HEK293 (cell line): ENCODE measurements around the gene CST1.

Experiments used
- CTCF ChIA-PET: fragments of 350-600 bp; formaldehyde crosslinking; extraction: SDS; loops from one replicate; lab custom pipeline; 2021; ENCODE audit warnings: antibody characterized with exemption; lab: Yijun Ruan, JAX
- POLR2A ChIA-PET: fragments of 300-600 bp; formaldehyde crosslinking; extraction: SDS; loops from one replicate; lab custom pipeline; 2020; ENCODE audit warnings: antibody characterized with exemption, inconsistent platforms; lab: Yijun Ruan, JAX
- H3K27ac ChIP-seq: fragments of 200-500 bp; sonication (Bioruptor generic); 2 replicates; pipeline ENCODE4 v1.5.1; 2014; ENCODE audit warnings: low read depth, low read length, control low read depth, inconsistent platforms; ENCODE audit errors: extremely low read depth
- H3K36me3 ChIP-seq, 2 experiments: fragments of 200-500 bp in 1 of 2; sonication (Bioruptor generic) in 1 of 2; 1 replicate in 1 of 2; 2 replicates in 1 of 2; pipeline ENCODE4 v1.5.1; 2014 to 2017; ENCODE audit warnings: inconsistent platforms in 2 of 2, low read length in 2 of 2; ENCODE audit not compliant: control insufficient read depth in 2 of 2, insufficient read depth in 1 of 2
- H3K4me1 ChIP-seq: fragments of 200-500 bp; sonication (Bioruptor generic); 2 replicates; pipeline ENCODE4 v1.5.1; 2014; ENCODE audit warnings: mild to moderate bottlenecking, low read length, inconsistent platforms; ENCODE audit not compliant: control insufficient read depth, insufficient read depth
- H3K4me3 ChIP-seq: 2 replicates; pipeline ENCODE4 v1.5.1; 2011; ENCODE audit warnings: low read depth, mild to moderate bottlenecking, control low read depth, low read length, moderate library complexity
- H3K9me3 ChIP-seq: fragments of 200-500 bp; sonication (Bioruptor generic); 2 replicates; pipeline ENCODE4 v1.5.1; 2014; ENCODE audit warnings: low read depth, low read length, inconsistent platforms; ENCODE audit not compliant: control insufficient read depth, insufficient read depth
- BCL11A ChIP-seq: fragments of 450-650 bp; formaldehyde crosslinking; IDR thresholded peaks from 2 replicates; pipeline ENCODE4 v1.5.1; 2016; ENCODE audit warnings: low read depth, missing biosample characterization, missing genetic modification characterization
- BCL11B ChIP-seq: fragments of 450-650 bp; formaldehyde crosslinking; IDR thresholded peaks from 2 replicates; pipeline ENCODE4 v1.5.1; 2016; ENCODE audit warnings: low read depth, missing biosample characterization, missing genetic modification characterization
- KLF9 ChIP-seq: fragments of 450-650 bp; formaldehyde crosslinking; IDR thresholded peaks from 2 replicates; pipeline ENCODE4 v1.5.1; 2016; ENCODE audit warnings: missing biosample characterization, missing genetic modification characterization, low read depth
- SP3 ChIP-seq: fragments of 450-650 bp; formaldehyde crosslinking; IDR thresholded peaks from 2 replicates; pipeline ENCODE4 v1.5.1; 2016; ENCODE audit warnings: missing biosample characterization, missing genetic modification characterization
- ZBTB20 ChIP-seq: fragments of 450-650 bp; formaldehyde crosslinking; IDR thresholded peaks from 2 replicates; pipeline ENCODE4 v1.5.1; 2016; ENCODE audit warnings: missing biosample characterization, missing genetic modification characterization
- ZEB2 ChIP-seq: fragments of 450-650 bp; formaldehyde crosslinking; IDR thresholded peaks from 2 replicates; pipeline ENCODE4 v1.5.1; 2016; ENCODE audit warnings: missing biosample characterization, missing genetic modification characterization
- ZFP41 ChIP-seq: fragments of 450-650 bp; formaldehyde crosslinking; IDR thresholded peaks from 2 replicates; pipeline ENCODE4 v1.5.1; 2016; ENCODE audit warnings: missing biosample characterization, missing genetic modification characterization, borderline replicate concordance
- ZNF132 ChIP-seq: fragments of 450-650 bp; formaldehyde crosslinking; IDR thresholded peaks from 2 replicates; pipeline ENCODE4 v1.5.1; 2017; ENCODE audit warnings: missing biosample characterization, missing genetic modification characterization, borderline replicate concordance
- ZNF133 ChIP-seq: fragments of 450-650 bp; formaldehyde crosslinking; IDR thresholded peaks from 2 replicates; pipeline ENCODE4 v1.5.1; 2016; ENCODE audit warnings: missing biosample characterization, missing genetic modification characterization
- ZNF157 ChIP-seq: fragments of 450-650 bp; formaldehyde crosslinking; IDR thresholded peaks from 2 replicates; pipeline ENCODE4 v1.5.1; 2016; ENCODE audit warnings: missing biosample characterization, missing genetic modification characterization
- ZNF24 ChIP-seq: fragments of 450-650 bp; formaldehyde crosslinking; IDR thresholded peaks from 2 replicates; pipeline ENCODE4 v1.5.1; 2016; ENCODE audit warnings: missing biosample characterization, missing genetic modification characterization
- ZNF266 ChIP-seq: fragments of 450-650 bp; formaldehyde crosslinking; IDR thresholded peaks from 2 replicates; pipeline ENCODE4 v1.5.1; 2016; ENCODE audit warnings: missing biosample characterization, missing genetic modification characterization, low read depth
- ZNF274 ChIP-seq, 2 experiments: fragments of 200-500 bp in 1 of 2; fragments of 450-650 bp in 1 of 2; sonication (Bioruptor generic) in 1 of 2; formaldehyde crosslinking in 1 of 2; IDR thresholded peaks; 2 replicates each; pipeline versions ENCODE4 v1.5.1 to v1.6.1; 2014 to 2016; ENCODE audit warnings: borderline replicate concordance in 1 of 2, inconsistent platforms in 1 of 2, low read length in 1 of 2, missing biosample characterization in 1 of 2, missing genetic modification characterization in 1 of 2
- ZNF426 ChIP-seq: fragments of 450-650 bp; formaldehyde crosslinking; IDR thresholded peaks from 2 replicates; pipeline ENCODE4 v1.5.1; 2017; ENCODE audit warnings: missing biosample characterization, missing genetic modification characterization, mild to moderate bottlenecking, inconsistent platforms, moderate library complexity
- ZNF521 ChIP-seq: fragments of 450-650 bp; formaldehyde crosslinking; IDR thresholded peaks from 2 replicates; pipeline ENCODE4 v1.5.1; 2017; ENCODE audit warnings: missing biosample characterization, mild to moderate bottlenecking, missing genetic modification characterization
- ZNF548 ChIP-seq: fragments of 450-650 bp; formaldehyde crosslinking; IDR thresholded peaks from 2 replicates; pipeline ENCODE4 v1.5.1; 2016; ENCODE audit warnings: missing biosample characterization, missing genetic modification characterization
- ZNF624 ChIP-seq: fragments of 450-650 bp; formaldehyde crosslinking; IDR thresholded peaks from 2 replicates; pipeline ENCODE4 v1.5.1; 2017; ENCODE audit warnings: missing biosample characterization, missing genetic modification characterization
- ZNF660 ChIP-seq: fragments of 450-650 bp; IDR thresholded peaks from 2 replicates; pipeline ENCODE4 v1.5.1; 2018; ENCODE audit warnings: missing biosample characterization, mild to moderate bottlenecking, missing genetic modification characterization
- ZNF670 ChIP-seq: fragments of 450-650 bp; formaldehyde crosslinking; IDR thresholded peaks from 2 replicates; pipeline ENCODE4 v1.5.1; 2016; ENCODE audit warnings: missing biosample characterization, missing genetic modification characterization, low read depth
- ZNF707 ChIP-seq: fragments of 450-650 bp; formaldehyde crosslinking; IDR thresholded peaks from 2 replicates; pipeline ENCODE4 v1.5.1; 2016; ENCODE audit warnings: missing biosample characterization, missing genetic modification characterization
- ZNF768 ChIP-seq: fragments of 450-650 bp; formaldehyde crosslinking; IDR thresholded peaks from 2 replicates; pipeline ENCODE4 v1.5.1; 2018; ENCODE audit warnings: missing biosample characterization, mild to moderate bottlenecking, missing genetic modification characterization
- ZNF785 ChIP-seq: fragments of 450-650 bp; formaldehyde crosslinking; IDR thresholded peaks from 2 replicates; pipeline ENCODE4 v1.5.1; 2016; ENCODE audit warnings: missing biosample characterization, missing genetic modification characterization
- ZNF830 ChIP-seq: fragments of 450-650 bp; IDR thresholded peaks from 2 replicates; pipeline ENCODE4 v1.5.0; 2018; ENCODE audit warnings: missing biosample characterization, missing genetic modification characterization, low read depth, mild to moderate bottlenecking, moderate library complexity
- TF ChIP-seq, protein P1 (sequence below): fragments of 450-650 bp; formaldehyde crosslinking; conservative IDR thresholded peaks from 2 replicates; pipeline ENCODE4 v1.5.1; 2016; ENCODE audit warnings: low read depth, missing biosample characterization, missing genetic modification characterization
- TF ChIP-seq, protein P2 (sequence below): fragments of 450-650 bp; formaldehyde crosslinking; IDR thresholded peaks from 2 replicates; pipeline ENCODE4 v1.5.1; 2016; ENCODE audit warnings: missing biosample characterization, missing genetic modification characterization

Gene CST1

DNA sequence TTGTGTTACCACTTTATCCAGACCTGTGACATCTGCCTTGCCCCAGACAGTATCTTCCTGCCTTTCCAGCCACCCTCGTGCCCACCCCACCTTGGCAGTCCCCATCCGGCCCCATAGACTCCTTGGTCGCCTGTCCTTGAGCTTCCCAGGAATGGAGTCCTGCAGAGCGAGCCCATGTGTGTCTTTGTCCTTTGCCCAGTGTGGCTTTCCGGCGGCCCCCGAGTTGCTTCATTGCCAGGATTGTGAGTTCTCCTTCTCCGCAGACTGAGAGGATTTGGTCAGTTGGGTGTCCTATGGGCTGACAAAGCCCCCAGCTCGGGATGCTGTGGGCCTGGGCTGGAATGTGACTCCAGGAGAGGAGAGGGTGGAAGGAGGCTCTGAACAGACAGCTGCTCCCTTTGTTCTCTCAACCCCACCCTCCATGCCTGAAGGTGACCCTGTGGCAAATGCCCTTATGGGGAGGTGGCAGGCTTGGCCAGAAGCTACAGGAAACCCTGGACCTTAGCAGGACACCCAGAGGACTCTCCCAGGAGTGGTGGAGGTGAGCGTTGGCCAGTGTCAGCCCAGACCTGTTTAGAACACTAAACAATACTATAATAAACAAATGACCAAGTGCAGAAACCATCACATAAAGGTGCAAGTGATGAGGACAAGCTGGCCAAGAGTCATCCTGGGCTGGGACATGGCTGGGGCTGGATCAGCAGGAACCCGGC is 1.9 kb upstream of the CST1 start:
- no peaks in the 10 kb centered on the region for H3K4me1 ChIP-seq
- H3K27ac ChIP-seq: no peak overlapping the region
- POLR2A ChIA-PET: no interaction called here
- H3K9me3 ChIP-seq: no peaks in the 10 kb centered on the region
- no peaks in the 10 kb centered on the region for H3K36me3 ChIP-seq
- TF ChIP-seq ZNF768 (tag by site-specific recombination) (no peak), ZNF707 (tag by site-specific recombination) (no peak), SP3 (no peak), ZNF548 (tag by site-specific recombination) (no peak)
- TF ChIP-seq, protein P1, sequence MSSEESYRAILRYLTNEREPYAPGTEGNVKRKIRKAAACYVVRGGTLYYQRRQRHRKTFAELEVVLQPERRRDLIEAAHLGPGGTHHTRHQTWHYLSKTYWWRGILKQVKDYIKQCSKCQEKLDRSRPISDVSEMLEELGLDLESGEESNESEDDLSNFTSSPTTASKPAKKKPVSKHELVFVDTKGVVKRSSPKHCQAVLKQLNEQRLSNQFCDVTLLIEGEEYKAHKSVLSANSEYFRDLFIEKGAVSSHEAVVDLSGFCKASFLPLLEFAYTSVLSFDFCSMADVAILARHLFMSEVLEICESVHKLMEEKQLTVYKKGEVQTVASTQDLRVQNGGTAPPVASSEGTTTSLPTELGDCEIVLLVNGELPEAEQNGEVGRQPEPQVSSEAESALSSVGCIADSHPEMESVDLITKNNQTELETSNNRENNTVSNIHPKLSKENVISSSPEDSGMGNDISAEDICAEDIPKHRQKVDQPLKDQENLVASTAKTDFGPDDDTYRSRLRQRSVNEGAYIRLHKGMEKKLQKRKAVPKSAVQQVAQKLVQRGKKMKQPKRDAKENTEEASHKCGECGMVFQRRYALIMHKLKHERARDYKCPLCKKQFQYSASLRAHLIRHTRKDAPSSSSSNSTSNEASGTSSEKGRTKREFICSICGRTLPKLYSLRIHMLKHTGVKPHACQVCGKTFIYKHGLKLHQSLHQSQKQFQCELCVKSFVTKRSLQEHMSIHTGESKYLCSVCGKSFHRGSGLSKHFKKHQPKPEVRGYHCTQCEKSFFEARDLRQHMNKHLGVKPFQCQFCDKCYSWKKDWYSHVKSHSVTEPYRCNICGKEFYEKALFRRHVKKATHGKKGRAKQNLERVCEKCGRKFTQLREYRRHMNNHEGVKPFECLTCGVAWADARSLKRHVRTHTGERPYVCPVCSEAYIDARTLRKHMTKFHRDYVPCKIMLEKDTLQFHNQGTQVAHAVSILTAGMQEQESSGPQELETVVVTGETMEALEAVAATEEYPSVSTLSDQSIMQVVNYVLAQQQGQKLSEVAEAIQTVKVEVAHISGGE: no peak
- TF ChIP-seq, protein P2, sequence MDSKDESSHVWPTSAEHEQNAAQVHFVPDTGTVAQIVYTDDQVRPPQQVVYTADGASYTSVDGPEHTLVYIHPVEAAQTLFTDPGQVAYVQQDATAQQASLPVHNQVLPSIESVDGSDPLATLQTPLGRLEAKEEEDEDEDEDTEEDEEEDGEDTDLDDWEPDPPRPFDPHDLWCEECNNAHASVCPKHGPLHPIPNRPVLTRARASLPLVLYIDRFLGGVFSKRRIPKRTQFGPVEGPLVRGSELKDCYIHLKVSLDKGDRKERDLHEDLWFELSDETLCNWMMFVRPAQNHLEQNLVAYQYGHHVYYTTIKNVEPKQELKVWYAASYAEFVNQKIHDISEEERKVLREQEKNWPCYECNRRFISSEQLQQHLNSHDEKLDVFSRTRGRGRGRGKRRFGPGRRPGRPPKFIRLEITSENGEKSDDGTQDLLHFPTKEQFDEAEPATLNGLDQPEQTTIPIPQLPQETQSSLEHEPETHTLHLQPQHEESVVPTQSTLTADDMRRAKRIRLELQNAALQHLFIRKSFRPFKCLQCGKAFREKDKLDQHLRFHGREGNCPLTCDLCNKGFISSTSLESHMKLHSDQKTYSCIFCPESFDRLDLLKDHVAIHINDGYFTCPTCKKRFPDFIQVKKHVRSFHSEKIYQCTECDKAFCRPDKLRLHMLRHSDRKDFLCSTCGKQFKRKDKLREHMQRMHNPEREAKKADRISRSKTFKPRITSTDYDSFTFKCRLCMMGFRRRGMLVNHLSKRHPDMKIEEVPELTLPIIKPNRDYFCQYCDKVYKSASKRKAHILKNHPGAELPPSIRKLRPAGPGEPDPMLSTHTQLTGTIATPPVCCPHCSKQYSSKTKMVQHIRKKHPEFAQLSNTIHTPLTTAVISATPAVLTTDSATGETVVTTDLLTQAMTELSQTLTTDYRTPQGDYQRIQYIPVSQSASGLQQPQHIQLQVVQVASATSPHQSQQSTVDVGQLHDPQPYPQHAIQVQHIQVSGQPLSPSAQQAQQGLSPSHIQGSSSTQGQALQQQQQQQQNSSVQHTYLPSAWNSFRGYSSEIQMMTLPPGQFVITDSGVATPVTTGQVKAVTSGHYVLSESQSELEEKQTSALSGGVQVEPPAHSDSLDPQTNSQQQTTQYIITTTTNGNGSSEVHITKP (tag by site-specific recombination): no peak
- H3K4me3 ChIP-seq: no peak overlapping the region
- CTCF ChIA-PET: interaction anchor here (0.6 to 0.7 kb wide), 2 partner anchors 27 to 30 kb away, joined by 3 read pairs; no protein-coding TSS in a partner anchor

- no peak overlapping the region for H3K4me3 ChIP-seq
- H3K9me3 ChIP-seq: no peaks in the 10 kb centered on the region
- CTCF ChIA-PET: no interaction called here
- H3K27ac ChIP-seq: no peak overlapping the region
- no peaks in the 10 kb centered on the region for H3K36me3 ChIP-seq
- no peaks in the 10 kb centered on the region for H3K4me1 ChIP-seq
- POLR2A ChIA-PET: no interaction called here
- TF ChIP-seq ZNF132 (tag by site-specific recombination) (no peak), ZNF157 (tag by site-specific recombination) (no peak)
Observed at GRCh38 chr20:23752019-23752418, 1.3 kb upstream of the CST1 start.

DNA sequence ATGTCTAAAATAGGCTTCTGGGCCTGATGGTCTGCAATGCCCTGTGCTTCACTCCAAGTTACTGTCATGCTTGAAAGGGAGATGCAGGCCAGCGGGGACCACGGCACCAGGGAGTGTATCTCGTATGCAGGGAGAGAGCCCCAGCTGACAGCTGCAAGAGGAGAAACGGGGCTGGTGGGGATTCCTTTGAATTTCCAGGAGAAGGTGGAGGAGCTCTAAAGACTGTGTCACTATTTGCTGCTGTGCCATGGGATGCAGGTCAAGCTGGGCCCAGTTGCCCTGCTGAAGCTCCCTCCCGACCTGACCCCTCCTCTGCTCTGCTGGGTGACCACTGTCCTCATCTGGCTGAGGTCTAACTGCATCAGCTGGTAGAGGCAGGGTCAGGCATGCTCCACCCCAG is 989 bp downstream of the CST1 start:
- H3K9me3 ChIP-seq: no peaks in the 10 kb centered on the region
- H3K4me1 ChIP-seq: no peaks in the 10 kb centered on the region
- no peak for TF ChIP-seq ZNF133 (tag by site-specific recombination)
- no peak for TF ChIP-seq ZNF24
- TF ChIP-seq BCL11A (tag by site-specific recombination): no peak
- no peak for TF ChIP-seq KLF9 (tag by site-specific recombination)
- TF ChIP-seq ZNF670 (tag by site-specific recombination): no peak
- TF ChIP-seq ZNF830: no peak
- TF ChIP-seq ZNF426 (tag by site-specific recombination): no peak
- TF ChIP-seq ZBTB20: no peak
- no peak for TF ChIP-seq BCL11B (tag by site-specific recombination)
- no peak for TF ChIP-seq ZNF624 (tag by site-specific recombination)
- no peak for TF ChIP-seq ZNF785
- TF ChIP-seq ZNF274 (IDR thresholded peaks at IDR 0.05; ENCODE audit: low read length): no peak
- no peak for TF ChIP-seq ZNF274 (tag by site-specific recombination; IDR thresholded peaks at IDR 0.05; ENCODE audit: borderline replicate concordance)
- no peak for TF ChIP-seq ZEB2 (tag by site-specific recombination)
- TF ChIP-seq ZNF660 (tag by site-specific recombination): no peak
- TF ChIP-seq ZFP41 (tag by site-specific recombination): no peak
- no peak for TF ChIP-seq ZNF521 (tag by site-specific recombination)
- TF ChIP-seq ZNF266 (tag by site-specific recombination): no peak
- TF ChIP-seq, all 188 proteins: peak for 0
- ChIA-PET POLR2A (no interaction called here), CTCF (no interaction called here)
- Histone ChIP-seq H3K27ac (no peak overlapping the region), H3K4me3 (no peak overlapping the region), H3K36me3 (no peaks in the 10 kb centered on the region)
